Karpas-422 (cell line): Measurements from ENCODE around the gene ZDHHC9. TPM values are rescaled to one million over a fixed set of nuclear protein-coding genes. Genes with fewer than 3 reads are reported as not detected.

ENCODE experiments used
- DNase-seq: peaks from one replicate; pipeline ENCODE4 v3.0.0-alpha.2; 2015
- H2AFZ ChIP-seq: fragments of 200-600 bp; sonication (generic); 2 replicates; pipeline ENCODE4 v1.6.1; 2014; ENCODE audit warnings: antibody characterized with exemption, low read length, mixed read lengths
- H3K27ac ChIP-seq: fragments of 200-600 bp; sonication (generic); 2 replicates; pipeline ENCODE4 v1.5.1; 2014; ENCODE audit warnings: mild to moderate bottlenecking, low read length, moderate library complexity
- H3K27me3 ChIP-seq: fragments of 200-600 bp; sonication (generic); 2 replicates; pipeline ENCODE4 v1.6.1; 2014; ENCODE audit warnings: low read length, mixed read lengths
- H3K36me3 ChIP-seq: fragments of 200-600 bp; sonication (generic); 2 replicates; pipeline ENCODE4 v1.6.1; 2014; ENCODE audit warnings: low read length, mixed read lengths; ENCODE audit not compliant: insufficient read depth
- H3K4me1 ChIP-seq: fragments of 200-600 bp; sonication (generic); 2 replicates; pipeline ENCODE4 v1.6.1; 2014; ENCODE audit warnings: mild to moderate bottlenecking, low read length, mixed read lengths
- H3K4me2 ChIP-seq: fragments of 200-600 bp; sonication (generic); 2 replicates; pipeline ENCODE4 v1.6.1; 2014; ENCODE audit warnings: low read length, low read depth, mild to moderate bottlenecking; ENCODE audit not compliant: poor library complexity, severe bottlenecking
- H3K4me3 ChIP-seq: fragments of 200-600 bp; sonication (generic); 2 replicates; pipeline ENCODE4 v1.5.1; 2014; ENCODE audit warnings: mild to moderate bottlenecking, antibody characterized with exemption, low read length, mixed read lengths
- H3K79me2 ChIP-seq: fragments of 200-600 bp; sonication (generic); 2 replicates; pipeline ENCODE4 v1.6.1; 2014; ENCODE audit warnings: mild to moderate bottlenecking, low read length, mixed read lengths
- H3K9ac ChIP-seq: fragments of 200-600 bp; sonication (generic); 2 replicates; pipeline ENCODE4 v1.6.0; 2014; ENCODE audit warnings: low read length
- H3K9me2 ChIP-seq: fragments of 200-600 bp; sonication (generic), shearing (Covaris generic); replicated peaks from 2 replicates; pipeline ENCODE4 v1.6.0; 2014; ENCODE audit warnings: mild to moderate bottlenecking, low read length, moderate library complexity; ENCODE audit not compliant: insufficient read depth
- H3K9me3 ChIP-seq: fragments of 300-700, 200-600 bp; sonication (generic); 2 replicates; pipeline ENCODE4 v1.6.1; 2014; ENCODE audit warnings: low read length, mixed read lengths
- H4K20me1 ChIP-seq: fragments of 200-600 bp; sonication (generic); 2 replicates; pipeline ENCODE4 v1.6.1; 2014; ENCODE audit warnings: mild to moderate bottlenecking, antibody characterized with exemption, low read length, low read depth; ENCODE audit not compliant: insufficient read depth
- total RNA-seq: library from RNA; depleted of rRNA; stranded (reverse); fragments of >200 nt; shearing (Covaris generic); gene quantifications from 2 replicates; pipeline ENCODE4 v1.2.3, GENCODE V29; 2014; ENCODE audit warnings: low replicate concordance

The ZDHHC9 gene
- total RNA-seq, 1 experiment from 2014 or later, result 18.4 TPM

GRCh38 chrX:129831091-129831885, 12.4 kb downstream of the ZDHHC9 start:
- no peak for DNase-seq
- H3K27ac ChIP-seq, result no peak overlapping the region
- H2AFZ ChIP-seq, result no peak overlapping the region
- H3K9me2 ChIP-seq, result no peaks in the 10 kb centered on the region
- 0 out of 2 replicates have a peak, but pooled peaks cover 4% of the 10 kb centered on the region for H3K36me3 ChIP-seq
- no peaks in the 10 kb centered on the region for H3K9me3 ChIP-seq
- no peak overlapping the region for H3K9ac ChIP-seq
- no peak overlapping the region for H3K4me3 ChIP-seq
- no peaks in the 10 kb centered on the region for H4K20me1 ChIP-seq
- H3K4me2 ChIP-seq, result no peak overlapping the region
- H3K4me1 ChIP-seq, result no peaks in the 10 kb centered on the region
- peaks cover 7% of the 10 kb centered on the region; the same call in 1 of the 2 replicates for H3K79me2 ChIP-seq
- H3K27me3 ChIP-seq, result no peaks in the 10 kb centered on the region

- H3K36me3 ChIP-seq, result 0 out of 2 replicates have a peak, but pooled peaks cover 4% of the 10 kb centered on the region
- H3K9me3 ChIP-seq, result no peaks in the 10 kb centered on the region
- no peaks in the 10 kb centered on the region for H3K27me3 ChIP-seq
- no peak overlapping the region for H2AFZ ChIP-seq
- H3K9me2 ChIP-seq, result no peaks in the 10 kb centered on the region
- no peaks in the 10 kb centered on the region for H4K20me1 ChIP-seq
- no peak overlapping the region for H3K4me3 ChIP-seq
- no peaks in the 10 kb centered on the region for H3K4me1 ChIP-seq
- H3K9ac ChIP-seq, result no peak overlapping the region
- H3K4me2 ChIP-seq, result no peak overlapping the region
- DNase-seq, result no peak
- peaks cover 7% of the 10 kb centered on the region; the same call in 1 of the 2 replicates for H3K79me2 ChIP-seq
- H3K27ac ChIP-seq, result no peak overlapping the region
Observed at GRCh38 chrX:129830494-129830893, 13.2 kb downstream of the ZDHHC9 start.

GRCh38 chrX:129825746-129826505, 17.8 kb downstream of the ZDHHC9 start:
- Histone ChIP-seq H3K9me2 (no peaks in the 10 kb centered on the region), H4K20me1 (no peaks in the 10 kb centered on the region), H2AFZ (no peak overlapping the region), H3K27ac (no peak overlapping the region), H3K9me3 (no peaks in the 10 kb centered on the region), H3K4me2 (no peak overlapping the region), H3K9ac (no peak overlapping the region), H3K27me3 (no peaks in the 10 kb centered on the region), H3K4me3 (no peak overlapping the region), H3K36me3 (peaks cover 8% of the 10 kb centered on the region; the same call in 1 of the 2 replicates), H3K4me1 (peaks cover 2% of the 10 kb centered on the region; the same call in 1 of the 2 replicates), H3K79me2 (no peaks in the 10 kb centered on the region)
- DNase-seq, result no peak

GRCh38 chrX:129824620-129825019, 19.1 kb downstream of the ZDHHC9 start:
- H3K9me2 ChIP-seq, result no peaks in the 10 kb centered on the region
- H3K4me2 ChIP-seq, result no peak overlapping the region
- no peak overlapping the region for H2AFZ ChIP-seq
- H3K9ac ChIP-seq, result no peak overlapping the region
- no peaks in the 10 kb centered on the region for H3K9me3 ChIP-seq
- no peak overlapping the region for H3K27ac ChIP-seq
- no peak for DNase-seq
- H3K4me3 ChIP-seq, result no peak overlapping the region
- peaks cover 8% of the 10 kb centered on the region; the same call in 1 of the 2 replicates for H3K36me3 ChIP-seq
- no peaks in the 10 kb centered on the region for H4K20me1 ChIP-seq
- H3K4me1 ChIP-seq, result peaks cover 2% of the 10 kb centered on the region; the same call in 1 of the 2 replicates
- H3K27me3 ChIP-seq, result no peaks in the 10 kb centered on the region
- H3K79me2 ChIP-seq, result no peaks in the 10 kb centered on the region

GRCh38 chrX:129823522-129823921, 20.2 kb downstream of the ZDHHC9 start:
- no peaks in the 10 kb centered on the region for H3K27me3 ChIP-seq
- H3K4me2 ChIP-seq, result no peak overlapping the region
- no peak overlapping the region for H3K27ac ChIP-seq
- no peaks in the 10 kb centered on the region for H4K20me1 ChIP-seq
- peaks cover 4% of the 10 kb centered on the region; the same call in 1 of the 2 replicates for H3K36me3 ChIP-seq
- H3K4me3 ChIP-seq, result no peak overlapping the region
- no peaks in the 10 kb centered on the region for H3K79me2 ChIP-seq
- no peaks in the 10 kb centered on the region for H3K9me3 ChIP-seq
- H3K9me2 ChIP-seq, result no peaks in the 10 kb centered on the region
- H2AFZ ChIP-seq, result no peak overlapping the region
- no peak for DNase-seq
- H3K4me1 ChIP-seq, result peaks cover 2% of the 10 kb centered on the region; the same call in 1 of the 2 replicates
- no peak overlapping the region for H3K9ac ChIP-seq

GRCh38 chrX:129823115-129823514, 20.6 kb downstream of the ZDHHC9 start:
- Histone ChIP-seq H3K27ac (no peak overlapping the region), H3K9ac (no peak overlapping the region), H3K36me3 (peaks cover 6% of the 10 kb centered on the region; the same call in 1 of the 2 replicates), H3K4me2 (no peak overlapping the region), H3K27me3 (no peaks in the 10 kb centered on the region), H3K9me3 (no peaks in the 10 kb centered on the region), H2AFZ (no peak overlapping the region), H3K79me2 (no peaks in the 10 kb centered on the region), H3K4me1 (peaks cover 2% of the 10 kb centered on the region; the same call in 1 of the 2 replicates), H3K4me3 (no peak overlapping the region), H4K20me1 (no peaks in the 10 kb centered on the region), H3K9me2 (no peaks in the 10 kb centered on the region)
- peak; percentile 84 for DNase-seq

GRCh38 chrX:129818123-129818522, 25.6 kb downstream of the ZDHHC9 start:
- H3K36me3 ChIP-seq, result peaks cover 11% of the 10 kb centered on the region
- no peak overlapping the region for H2AFZ ChIP-seq
- no peaks in the 10 kb centered on the region for H3K27me3 ChIP-seq
- H3K4me3 ChIP-seq, result no peak overlapping the region
- no peak for DNase-seq
- H3K9ac ChIP-seq, result no peak overlapping the region
- no peaks in the 10 kb centered on the region for H3K9me2 ChIP-seq
- no peaks in the 10 kb centered on the region for H4K20me1 ChIP-seq
- no peak overlapping the region for H3K4me2 ChIP-seq
- H3K79me2 ChIP-seq, result no peaks in the 10 kb centered on the region
- H3K9me3 ChIP-seq, result no peaks in the 10 kb centered on the region
- H3K27ac ChIP-seq, result no peak overlapping the region
- H3K4me1 ChIP-seq, result no peaks in the 10 kb centered on the region
